HCT116 (cell line): ENCODE measurements around the gene KATNIP. TPM values are rescaled to one million over a fixed set of nuclear protein-coding genes. Genes with fewer than 3 reads are reported as not detected.
A peak's percentile ranks its signal among the peaks of the same experiment; 100 is the strongest.

ENCODE experiments used
- ATAC-seq: fragments of 200-7000 bp; cut with Tn5 transposase; 2 replicates; pipeline ENCODE4 v1.9.1; 2020; ENCODE audit warnings: mild to moderate bottlenecking, moderate library complexity
- BruUV-seq: library from RNA; stranded (reverse); fragments of 400-500 nt; replicated peaks from 2 replicates; lab custom pipeline; 2021; lab: Mats Ljungman, UMichigan
- CTCF ChIA-PET: fragments of 300-600 bp; sonication (Branson Sonifier 250); formaldehyde crosslinking; loops from one replicate; lab custom pipeline; 2021; ENCODE audit warnings: antibody characterized with exemption; lab: Charles Lee
- POLR2A ChIA-PET: fragments of 300-600, 350-600 bp; sonication (Branson Sonifier 250); formaldehyde crosslinking; loops from one replicate; lab custom pipeline; 2021; ENCODE audit warnings: antibody characterized with exemption; lab: Charles Lee
- RAD21 ChIA-PET, 2 experiments: fragments of 300-600 bp; sonication (Branson Sonifier 250); formaldehyde crosslinking; loops; one replicate each; lab custom pipeline; 2023; ENCODE audit warnings: low total read pairs in 2 of 2; ENCODE audit not compliant: uncharacterized antibody in 2 of 2, unreplicated experiment in 2 of 2, low non-redundant PET in 1 of 2; lab: Charles Lee
- DNase-seq: peaks from one replicate; pipeline ENCODE4 v3.0.0-alpha.2; 2010; ENCODE audit warnings: low read depth, low spot score
- H2AFZ ChIP-seq: fragments of 200-600 bp; shearing (Covaris generic), sonication (generic); 2 replicates; pipeline ENCODE4 v1.6.1; 2017; ENCODE audit warnings: low read depth, mixed run types, mixed read lengths, antibody characterized with exemption, low read length; ENCODE audit not compliant: poor library complexity, severe bottlenecking
- H3K27ac ChIP-seq: 2 replicates; pipeline ENCODE4 v1.5.1; 2012; ENCODE audit warnings: low read depth, low read length
- H3K27me3 ChIP-seq: fragments of 200-600 bp; sonication (generic); 2 replicates; pipeline ENCODE4 v1.6.1; 2016; ENCODE audit warnings: mixed run types, low read length, mixed read lengths; ENCODE audit not compliant: insufficient read depth
- H3K36me3 ChIP-seq, 2 experiments: fragments of 200-500 bp in 1 of 2; fragments of 200-600 bp in 1 of 2; sonication (Bioruptor generic) in 1 of 2; sonication (generic) in 1 of 2; 2 replicates each; pipeline versions ENCODE4 v1.5.1 to v1.6.1; 2014 to 2016; ENCODE audit warnings: low read length in 2 of 2, inconsistent platforms in 1 of 2, mixed read lengths in 1 of 2, mixed run types in 1 of 2; ENCODE audit not compliant: insufficient read depth in 2 of 2, control insufficient read depth in 1 of 2
- H3K4me1 ChIP-seq, 2 experiments: fragments of 200-600 bp in 1 of 2; sonication (generic) in 1 of 2; 2 replicates each; pipeline versions ENCODE4 v1.5.1 to v1.6.1; 2012 to 2017; ENCODE audit warnings: low read length in 2 of 2, inconsistent platforms in 1 of 2, mild to moderate bottlenecking in 1 of 2, mixed read lengths in 1 of 2, mixed run types in 1 of 2, moderate library complexity in 1 of 2; ENCODE audit not compliant: insufficient read depth in 2 of 2, control insufficient read depth in 1 of 2
- H3K4me2 ChIP-seq: fragments of 200-600 bp; sonication (generic); 2 replicates; pipeline ENCODE4 v1.6.1; 2017; ENCODE audit warnings: mixed run types, low read length, mixed read lengths
- H3K4me3 ChIP-seq, 2 experiments: fragments of 200-600 bp in 1 of 2; sonication (generic) in 1 of 2; replicated peaks in 1 of 2; 2 replicates each; pipeline ENCODE4 v1.5.1; 2011 to 2016; ENCODE audit warnings: low read length in 2 of 2, control low read depth in 1 of 2, low read depth in 1 of 2, mild to moderate bottlenecking in 1 of 2, mixed read lengths in 1 of 2, mixed run types in 1 of 2
- H3K79me2 ChIP-seq: fragments of 200-600 bp; sonication (generic); 2 replicates; pipeline ENCODE4 v1.6.1; 2017; ENCODE audit warnings: mild to moderate bottlenecking, mixed run types, low read length, moderate library complexity, mixed read lengths; ENCODE audit not compliant: insufficient read depth
- H3K9ac ChIP-seq: fragments of 200-600 bp; sonication (generic); 2 replicates; pipeline ENCODE4 v1.6.1; 2016; ENCODE audit warnings: low read length, mixed read lengths
- H3K9me2 ChIP-seq: fragments of 200-600 bp; sonication (generic), shearing (Covaris generic); 2 replicates; pipeline ENCODE4 v1.6.1; 2017; ENCODE audit warnings: mixed run types, mild to moderate bottlenecking, moderate library complexity; ENCODE audit not compliant: insufficient read depth
- H3K9me3 ChIP-seq, 2 experiments: fragments of 200-500 bp in 1 of 2; fragments of 200-600 bp in 1 of 2; sonication (Bioruptor generic) in 1 of 2; sonication (generic) in 1 of 2; 2 replicates each; pipeline ENCODE4 v1.6.1; 2014 to 2017; ENCODE audit warnings: low read length in 2 of 2, mixed read lengths in 2 of 2, inconsistent platforms in 1 of 2, low read depth in 1 of 2, mild to moderate bottlenecking in 1 of 2, mixed run types in 1 of 2, moderate library complexity in 1 of 2; ENCODE audit not compliant: control insufficient read depth in 1 of 2, insufficient read depth in 1 of 2
- H4K20me1 ChIP-seq: fragments of 200-600 bp; sonication (generic), shearing (Covaris generic); 2 replicates; pipeline ENCODE4 v1.6.1; 2017; ENCODE audit warnings: mixed run types, mild to moderate bottlenecking, moderate library complexity; ENCODE audit not compliant: insufficient read depth
- CBX3 ChIP-seq: IDR thresholded peaks from 2 replicates; pipeline ENCODE4 v1.6.1; 2012; ENCODE audit warnings: low read depth
- CEBPB ChIP-seq: IDR thresholded peaks from 2 replicates; pipeline ENCODE4 v1.6.1; 2012; ENCODE audit warnings: low read depth
- CTCF ChIP-seq, 3 experiments: fragments of 200-600 bp in 1 of 3; sonication (generic) in 1 of 3; IDR thresholded peaks in 2 of 3; conservative IDR thresholded peaks in 1 of 3; 2 replicates each; pipeline ENCODE4 v1.5.1; 2012 to 2017; ENCODE audit warnings: low read depth in 2 of 3, low read length in 2 of 3, antibody characterized with exemption in 1 of 3, borderline replicate concordance in 1 of 3, control low read depth in 1 of 3, mild to moderate bottlenecking in 1 of 3, mixed read lengths in 1 of 3, mixed run types in 1 of 3, moderate library complexity in 1 of 3; ENCODE audit not compliant: insufficient read depth in 1 of 3
- EGR1 ChIP-seq: IDR thresholded peaks from 2 replicates; pipeline ENCODE4 v1.6.1; 2012; ENCODE audit warnings: low read depth
- ELF1 ChIP-seq: IDR thresholded peaks from 2 replicates; pipeline ENCODE4 v1.6.1; 2012; ENCODE audit warnings: low read depth, borderline replicate concordance
- EZH2 ChIP-seq: fragments of 200-600 bp; sonication (generic); IDR thresholded peaks from 2 replicates; pipeline ENCODE4 v1.6.1; 2017; ENCODE audit warnings: antibody characterized with exemption, mixed run types
- EZH2phosphoT487 ChIP-seq: fragments of 200-600 bp; IDR thresholded peaks from 2 replicates; pipeline ENCODE4 v1.6.1; 2018; ENCODE audit warnings: antibody characterized with exemption, borderline replicate concordance
- FOSL1 ChIP-seq: IDR thresholded peaks from 2 replicates; pipeline ENCODE4 v1.6.1; 2012; ENCODE audit warnings: low read depth
- JUND ChIP-seq: IDR thresholded peaks from 2 replicates; pipeline ENCODE4 v1.6.1; 2012
- POLR2AphosphoS5 ChIP-seq: IDR thresholded peaks from 2 replicates; pipeline ENCODE4 v1.6.1; 2011; ENCODE audit warnings: mild to moderate bottlenecking, low read depth, low read length, moderate library complexity
- RAD21 ChIP-seq: IDR thresholded peaks from 2 replicates; pipeline ENCODE4 v1.6.1; 2012; ENCODE audit warnings: low read depth, mild to moderate bottlenecking
- SP1 ChIP-seq: IDR thresholded peaks from 2 replicates; pipeline ENCODE4 v1.6.1; 2012; ENCODE audit warnings: low read depth
- SRF ChIP-seq: IDR thresholded peaks from 2 replicates; pipeline ENCODE4 v1.6.1; 2012; ENCODE audit warnings: low read depth
- TCF7L2 ChIP-seq: IDR thresholded peaks from 2 replicates; pipeline ENCODE4 v1.7.0; 2011; ENCODE audit warnings: borderline replicate concordance, inconsistent platforms; ENCODE audit not compliant: insufficient read depth, insufficient read length; ENCODE audit errors: extremely low read depth
- YY1 ChIP-seq: IDR thresholded peaks from 2 replicates; pipeline ENCODE4 v1.6.1; 2011; ENCODE audit warnings: low read length, low read depth, moderate library complexity, mild to moderate bottlenecking; ENCODE audit not compliant: insufficient replicate concordance; ENCODE audit errors: extremely low read depth
- ZFX ChIP-seq: fragments of 450-650 bp; IDR thresholded peaks from 2 replicates; pipeline ENCODE4 v1.6.1; 2017
- ZNF274 ChIP-seq: fragments of 200-500 bp; sonication (Bioruptor generic); IDR thresholded peaks from 2 replicates; pipeline ENCODE4 v1.6.1; 2014; ENCODE audit warnings: mild to moderate bottlenecking, low read depth, low read length, inconsistent platforms
- intact Hi-C: fragments of 100-400 bp; cut with micrococcal nuclease; formaldehyde crosslinking; loops from 2 replicates; pipeline ENCODE4 v1.10.0; 2022
- total RNA-seq: library from RNA; stranded (reverse); gene quantifications from one replicate; pipeline ENCODE4 v1.2.1, GENCODE V29; 2021; ENCODE audit not compliant: unreplicated experiment
- TF ChIP-seq, protein P1 (sequence below): IDR thresholded peaks from 2 replicates; pipeline ENCODE4 v1.6.1; 2011; ENCODE audit warnings: mild to moderate bottlenecking, low read length, moderate library complexity; ENCODE audit not compliant: insufficient replicate concordance; ENCODE audit errors: extremely low read depth

Gene KATNIP
- total RNA-seq, 1 experiment from 2014 or later, result 23.8 TPM

GRCh38 chr16:27505297-27506236, 44.4 kb upstream of the KATNIP start:
- RAD21 ChIA-PET, result no interaction called here
- no peak overlapping the region for H3K27ac ChIP-seq

DNA sequence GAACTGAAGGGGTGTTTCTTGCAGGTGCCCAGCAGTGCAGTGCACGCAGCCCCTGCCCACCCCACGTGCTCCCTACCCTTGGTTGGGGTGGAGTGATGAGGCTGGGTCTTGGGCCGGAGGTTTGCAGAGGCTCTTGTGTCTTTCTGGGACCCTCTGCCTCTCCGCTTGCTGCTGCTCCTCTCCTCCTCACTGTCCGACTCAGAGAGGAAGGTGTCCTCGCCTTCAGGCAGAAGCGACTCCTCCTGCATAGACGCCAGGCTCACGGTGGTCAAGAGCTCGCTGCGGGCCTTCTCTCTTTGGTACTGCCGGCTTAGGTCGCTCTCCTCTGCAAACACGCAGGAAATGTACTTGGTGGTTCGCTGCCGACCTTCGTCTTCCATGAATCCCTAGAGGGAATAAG, 43.2 kb upstream of the KATNIP start:
- RAD21 ChIA-PET, result no interaction called here
- Histone ChIP-seq H3K27ac (no peak overlapping the region), H3K4me3 (no peak overlapping the region), H3K36me3 (peaks cover 55 to 73% of the 10 kb centered on the region in 2 experiments), H3K9me2 (no peaks in the 10 kb centered on the region), H3K79me2 (no peaks in the 10 kb centered on the region), H3K27me3 (no peaks in the 10 kb centered on the region), H4K20me1 (no peaks in the 10 kb centered on the region), H3K9ac (no peak overlapping the region), H3K4me1 (no peaks in the 10 kb centered on the region), H3K4me2 (no peak overlapping the region), H2AFZ (no peak overlapping the region), H3K9me3 (no peaks in the 10 kb centered on the region)
- DNase-seq, result no peak
- CTCF ChIA-PET, result no interaction called here
- ATAC-seq, result no peak
- POLR2A ChIA-PET, result no interaction called here
- intact Hi-C loops, result no loop called here
- no TSS peak for BruUV-seq
- TF ChIP-seq YY1, result no peak
- no peak for TF ChIP-seq EZH2phosphoT487
- no peak for TF ChIP-seq SRF
- TF ChIP-seq EZH2, result no peak
- no peak for TF ChIP-seq ELF1
- no peak for TF ChIP-seq SP1
- no peak for TF ChIP-seq ZFX
- TF ChIP-seq JUND, result no peak
- no peak for TF ChIP-seq TCF7L2
- TF ChIP-seq POLR2AphosphoS5, result no peak
- no peak for TF ChIP-seq CTCF (IDR thresholded peaks at IDR 0.05 in 2 of 3, conservative IDR thresholded peaks at IDR 0.05 in 1 of 3; ENCODE audit: borderline replicate concordance in 1 of 3, insufficient read depth in 1 of 3, low read depth in 2 of 3, low read length in 2 of 3)
- no peak for TF ChIP-seq EGR1
- TF ChIP-seq FOSL1, result no peak
- TF ChIP-seq RAD21, result no peak
- TF ChIP-seq CBX3, result no peak
- TF ChIP-seq, protein P1, sequence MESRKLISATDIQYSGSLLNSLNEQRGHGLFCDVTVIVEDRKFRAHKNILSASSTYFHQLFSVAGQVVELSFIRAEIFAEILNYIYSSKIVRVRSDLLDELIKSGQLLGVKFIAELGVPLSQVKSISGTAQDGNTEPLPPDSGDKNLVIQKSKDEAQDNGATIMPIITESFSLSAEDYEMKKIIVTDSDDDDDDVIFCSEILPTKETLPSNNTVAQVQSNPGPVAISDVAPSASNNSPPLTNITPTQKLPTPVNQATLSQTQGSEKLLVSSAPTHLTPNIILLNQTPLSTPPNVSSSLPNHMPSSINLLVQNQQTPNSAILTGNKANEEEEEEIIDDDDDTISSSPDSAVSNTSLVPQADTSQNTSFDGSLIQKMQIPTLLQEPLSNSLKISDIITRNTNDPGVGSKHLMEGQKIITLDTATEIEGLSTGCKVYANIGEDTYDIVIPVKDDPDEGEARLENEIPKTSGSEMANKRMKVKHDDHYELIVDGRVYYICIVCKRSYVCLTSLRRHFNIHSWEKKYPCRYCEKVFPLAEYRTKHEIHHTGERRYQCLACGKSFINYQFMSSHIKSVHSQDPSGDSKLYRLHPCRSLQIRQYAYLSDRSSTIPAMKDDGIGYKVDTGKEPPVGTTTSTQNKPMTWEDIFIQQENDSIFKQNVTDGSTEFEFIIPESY, result no peak

More at GRCh38 chr16:27505297-27506236, 44.4 kb upstream of the KATNIP start:
- H3K79me2 ChIP-seq, result no peaks in the 10 kb centered on the region
- no peaks in the 10 kb centered on the region for H3K4me1 ChIP-seq
- intact Hi-C loops, result no loop called here
- H2AFZ ChIP-seq, result no peak overlapping the region
- BruUV-seq, result no TSS peak
- H3K4me3 ChIP-seq, result no peak overlapping the region
- H3K36me3 ChIP-seq, result peaks cover 48 to 76% of the 10 kb centered on the region in 2 experiments
- TF ChIP-seq CEBPB (0 out of 2 replicates have a peak, but pooled peaks have one; percentile 20), EZH2 (no peak), ZNF274 (no peak)
- no peaks in the 10 kb centered on the region for H3K27me3 ChIP-seq
- H3K4me2 ChIP-seq, result no peak overlapping the region
- no peak overlapping the region for H3K9ac ChIP-seq
- no peaks in the 10 kb centered on the region for H3K9me3 ChIP-seq
- H3K9me2 ChIP-seq, result no peaks in the 10 kb centered on the region
- no peak for DNase-seq
- ChIA-PET POLR2A (no interaction called here), CTCF (no interaction called here)
- ATAC-seq, result no peak
- no peaks in the 10 kb centered on the region for H4K20me1 ChIP-seq
